ENCODE results near the gene SEC31B.

SEC31B gene

GRCh38 chr10:100544950-100545349 lies 25.3 kb upstream of the SEC31B start:
- H3K9me3 Mint-ChIP-seq (ENCODE audit: low read depth), result no peaks in the 10 kb centered on the region
- no peak overlapping the region for H3K4me3 Mint-ChIP-seq
- H3K27ac Mint-ChIP-seq, result no peak overlapping the region
- H3K36me3 Mint-ChIP-seq, result peaks cover 11% of the 10 kb centered on the region
- H3K4me1 Mint-ChIP-seq (ENCODE audit: low read depth), result no peaks in the 10 kb centered on the region
- no peaks in the 10 kb centered on the region for H3K27me3 Mint-ChIP-seq

GRCh38 chr10:100537475-100537874 lies 17.8 kb upstream of the SEC31B start:
- Mint-ChIP-seq H3K36me3 (peaks cover 12% of the 10 kb centered on the region), H3K27me3 (no peaks in the 10 kb centered on the region), H3K27ac (no peak overlapping the region), H3K4me3 (no peak overlapping the region), H3K9me3 (ENCODE audit: low read depth) (no peaks in the 10 kb centered on the region), H3K4me1 (ENCODE audit: low read depth) (peaks cover 26% of the 10 kb centered on the region)

GRCh38 chr10:100535715-100536353 lies 16.2 kb upstream of the SEC31B start, which contains the start of gene HIF1AN:
HIF1AN (plus strand) TSS chr10:100535943; CDS start chr10:100535959, 16 bp downstream.
- Mint-ChIP-seq H3K4me3 (peak within 1 kb of the TSS; percentile 8), H3K36me3 (peaks cover 7% of the 10 kb centered on the region), H3K27ac (no peak within 1 kb of the TSS), H3K9me3 (ENCODE audit: low read depth) (no peaks in the 10 kb centered on the region), H3K27me3 (no peaks in the 10 kb centered on the region), H3K4me1 (ENCODE audit: low read depth) (peaks cover 32% of the 10 kb centered on the region)

- Mint-ChIP-seq H3K27ac (no peak overlapping the region), H3K4me3 (no peak overlapping the region), H3K27me3 (no peaks in the 10 kb centered on the region), H3K9me3 (ENCODE audit: low read depth) (no peaks in the 10 kb centered on the region), H3K4me1 (ENCODE audit: low read depth) (peaks cover 33% of the 10 kb centered on the region), H3K36me3 (peaks cover 7% of the 10 kb centered on the region)
Measured at GRCh38 chr10:100535338-100535714, 15.7 kb upstream of the SEC31B start.

GRCh38 chr10:100534726-100535125 lies 15.1 kb upstream of the SEC31B start:
- H3K27me3 Mint-ChIP-seq, result no peaks in the 10 kb centered on the region
- H3K4me1 Mint-ChIP-seq (ENCODE audit: low read depth), result peaks cover 39% of the 10 kb centered on the region
- peaks cover 7% of the 10 kb centered on the region for H3K36me3 Mint-ChIP-seq
- H3K9me3 Mint-ChIP-seq (ENCODE audit: low read depth), result no peaks in the 10 kb centered on the region
- peak overlapping the region; percentile 8 for H3K4me3 Mint-ChIP-seq
- no peak overlapping the region for H3K27ac Mint-ChIP-seq

- Mint-ChIP-seq H3K9me3 (ENCODE audit: low read depth) (no peaks in the 10 kb centered on the region), H3K27me3 (no peaks in the 10 kb centered on the region), H3K36me3 (peaks cover 8% of the 10 kb centered on the region), H3K27ac (no peak overlapping the region), H3K4me3 (no peak overlapping the region), H3K4me1 (ENCODE audit: low read depth) (peaks cover 39% of the 10 kb centered on the region)
Measured at GRCh38 chr10:100531761-100532160, 12.1 kb upstream of the SEC31B start.

- H3K36me3 Mint-ChIP-seq, result peaks cover 11% of the 10 kb centered on the region
- peak within 1 kb of the TSS; percentile 100 for H3K27ac Mint-ChIP-seq
- peaks cover 40% of the 10 kb centered on the region for H3K4me1 Mint-ChIP-seq (ENCODE audit: low read depth)
- H3K9me3 Mint-ChIP-seq (ENCODE audit: low read depth), result no peaks in the 10 kb centered on the region
- H3K27me3 Mint-ChIP-seq, result no peaks in the 10 kb centered on the region
- H3K4me3 Mint-ChIP-seq, result peak within 1 kb of the TSS; percentile 97
Measured at GRCh38 chr10:100529475-100530298, 10.0 kb upstream of the SEC31B start, which contains the start of gene NDUFB8. NDUFB8 (minus strand) TSS chr10:100529871; CDS start chr10:100529851, 20 bp downstream.

GRCh38 chr10:100528921-100529474 lies 9.3 kb upstream of the SEC31B start:
- H3K27ac Mint-ChIP-seq, result peak overlapping the region; percentile 100
- H3K4me3 Mint-ChIP-seq, result peak overlapping the region; percentile 97
- H3K4me1 Mint-ChIP-seq (ENCODE audit: low read depth), result peaks cover 40% of the 10 kb centered on the region
- H3K9me3 Mint-ChIP-seq (ENCODE audit: low read depth), result no peaks in the 10 kb centered on the region
- peaks cover 11% of the 10 kb centered on the region for H3K36me3 Mint-ChIP-seq
- no peaks in the 10 kb centered on the region for H3K27me3 Mint-ChIP-seq

GRCh38 chr10:100528123-100528886 lies 8.6 kb upstream of the SEC31B start:
- Mint-ChIP-seq H3K4me3 (peak overlapping the region; percentile 97), H3K27ac (peak overlapping the region; percentile 100), H3K36me3 (peaks cover 11% of the 10 kb centered on the region), H3K9me3 (ENCODE audit: low read depth) (no peaks in the 10 kb centered on the region), H3K27me3 (no peaks in the 10 kb centered on the region), H3K4me1 (ENCODE audit: low read depth) (peaks cover 39% of the 10 kb centered on the region)

GRCh38 chr10:100524638-100525037 lies 5.0 kb upstream of the SEC31B start:
- H3K4me3 Mint-ChIP-seq, result no peak overlapping the region
- H3K4me1 Mint-ChIP-seq (ENCODE audit: low read depth), result peaks cover 25% of the 10 kb centered on the region
- no peaks in the 10 kb centered on the region for H3K9me3 Mint-ChIP-seq (ENCODE audit: low read depth)
- no peaks in the 10 kb centered on the region for H3K27me3 Mint-ChIP-seq
- H3K27ac Mint-ChIP-seq, result peak overlapping the region; percentile 24
- H3K36me3 Mint-ChIP-seq, result peaks cover 10% of the 10 kb centered on the region

GRCh38 chr10:100524206-100524605 lies 4.5 kb upstream of the SEC31B start:
- no peak overlapping the region for H3K27ac Mint-ChIP-seq
- H3K4me3 Mint-ChIP-seq, result no peak overlapping the region
- H3K9me3 Mint-ChIP-seq (ENCODE audit: low read depth), result no peaks in the 10 kb centered on the region
- H3K27me3 Mint-ChIP-seq, result no peaks in the 10 kb centered on the region
- peaks cover 26% of the 10 kb centered on the region for H3K4me1 Mint-ChIP-seq (ENCODE audit: low read depth)
- H3K36me3 Mint-ChIP-seq, result peaks cover 9% of the 10 kb centered on the region

GRCh38 chr10:100522945-100523344 lies 3.3 kb upstream of the SEC31B start:
- H3K4me3 Mint-ChIP-seq, result no peak overlapping the region
- H3K4me1 Mint-ChIP-seq (ENCODE audit: low read depth), result peaks cover 26% of the 10 kb centered on the region
- H3K36me3 Mint-ChIP-seq, result peaks cover 6% of the 10 kb centered on the region
- no peaks in the 10 kb centered on the region for H3K27me3 Mint-ChIP-seq
- H3K27ac Mint-ChIP-seq, result no peak overlapping the region
- no peaks in the 10 kb centered on the region for H3K9me3 Mint-ChIP-seq (ENCODE audit: low read depth)

- Mint-ChIP-seq H3K36me3 (peaks cover 6% of the 10 kb centered on the region), H3K4me1 (ENCODE audit: low read depth) (peaks cover 23% of the 10 kb centered on the region), H3K27me3 (no peaks in the 10 kb centered on the region), H3K27ac (peak overlapping the region; percentile 51), H3K9me3 (ENCODE audit: low read depth) (no peaks in the 10 kb centered on the region), H3K4me3 (no peak overlapping the region)
Measured at GRCh38 chr10:100522107-100522801, 2.6 kb upstream of the SEC31B start.

- H3K4me3 Mint-ChIP-seq, result no peak overlapping the region
- H3K9me3 Mint-ChIP-seq (ENCODE audit: low read depth), result no peaks in the 10 kb centered on the region
- H3K27me3 Mint-ChIP-seq, result no peaks in the 10 kb centered on the region
- H3K36me3 Mint-ChIP-seq, result peaks cover 4% of the 10 kb centered on the region
- H3K4me1 Mint-ChIP-seq (ENCODE audit: low read depth), result peaks cover 18% of the 10 kb centered on the region
- peak overlapping the region; percentile 29 for H3K27ac Mint-ChIP-seq
Measured at GRCh38 chr10:100520811-100521210, 1.1 kb upstream of the SEC31B start.

All from activated naive CD8-positive, alpha-beta T cell (primary cell).